Ishikawa (cell line): ENCODE results near the gene RHOV.
A peak's percentile ranks its signal among the peaks of the same experiment; 100 is the strongest.

Experiments
- CEBPB ChIP-seq: IDR thresholded peaks from 2 replicates; pipeline ENCODE4 v1.6.1; 2012
- CREB1 ChIP-seq: IDR thresholded peaks from 2 replicates; pipeline ENCODE4 v1.6.1; 2012; ENCODE audit warnings: low read depth
- EGR1 ChIP-seq: IDR thresholded peaks from 2 replicates; pipeline ENCODE4 v1.6.1; 2012
- EP300 ChIP-seq: IDR thresholded peaks from 2 replicates; pipeline ENCODE4 v1.6.1; 2012; ENCODE audit warnings: borderline replicate concordance
- FOXM1 ChIP-seq: IDR thresholded peaks from 2 replicates; pipeline ENCODE4 v1.6.1; 2012; ENCODE audit warnings: low read depth, borderline replicate concordance
- NFIC ChIP-seq: IDR thresholded peaks from 2 replicates; pipeline ENCODE4 v1.6.1; 2012
- RAD21 ChIP-seq: IDR thresholded peaks from 2 replicates; pipeline ENCODE4 v1.6.1; 2012; ENCODE audit warnings: low read depth
- TAF1 ChIP-seq: IDR thresholded peaks from 2 replicates; pipeline ENCODE4 v1.6.1; 2012; ENCODE audit warnings: low read depth, mild to moderate bottlenecking
- TCF12 ChIP-seq: IDR thresholded peaks from 2 replicates; pipeline ENCODE4 v1.6.1; 2012; ENCODE audit warnings: low read depth
- TEAD4 ChIP-seq: IDR thresholded peaks from 2 replicates; pipeline ENCODE4 v1.6.1; 2012
- YY1 ChIP-seq: IDR thresholded peaks from 2 replicates; pipeline ENCODE4 v1.6.1; 2012; ENCODE audit warnings: low read depth
- ZBTB7A ChIP-seq: IDR thresholded peaks from 2 replicates; pipeline ENCODE4 v1.6.1; 2012; ENCODE audit warnings: low read depth
- TF ChIP-seq, protein P1 (sequence below): IDR thresholded peaks from 2 replicates; pipeline ENCODE4 v1.6.1; 2012
- TF ChIP-seq, protein P2 (sequence below): IDR thresholded peaks from 2 replicates; pipeline ENCODE4 v1.6.1; 2012
- TF ChIP-seq, protein P3 (sequence below): IDR thresholded peaks from 2 replicates; pipeline ENCODE4 v1.6.1; 2012; ENCODE audit warnings: low read depth, mild to moderate bottlenecking

Gene RHOV

DNA sequence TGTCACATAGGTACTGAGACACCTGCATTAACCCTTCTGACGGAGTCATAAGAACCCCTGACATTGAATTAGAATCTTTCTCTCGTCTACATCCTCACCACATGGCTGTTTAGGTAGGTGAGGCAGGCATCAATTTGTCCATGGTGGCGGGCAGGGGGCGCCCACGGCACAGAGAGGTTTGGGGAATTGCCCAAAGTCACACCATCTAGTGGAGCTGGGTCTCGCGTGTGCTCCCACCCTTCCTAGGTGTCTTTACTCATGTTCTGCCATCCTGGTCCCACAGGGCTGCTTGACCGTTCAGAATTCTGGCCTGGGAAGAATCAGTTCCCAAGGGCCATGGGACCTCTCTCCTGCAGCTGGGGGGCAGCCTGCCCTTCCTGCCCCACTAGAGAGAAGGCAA lies 40.5 kb upstream of the RHOV start:
- TF ChIP-seq, protein P1, sequence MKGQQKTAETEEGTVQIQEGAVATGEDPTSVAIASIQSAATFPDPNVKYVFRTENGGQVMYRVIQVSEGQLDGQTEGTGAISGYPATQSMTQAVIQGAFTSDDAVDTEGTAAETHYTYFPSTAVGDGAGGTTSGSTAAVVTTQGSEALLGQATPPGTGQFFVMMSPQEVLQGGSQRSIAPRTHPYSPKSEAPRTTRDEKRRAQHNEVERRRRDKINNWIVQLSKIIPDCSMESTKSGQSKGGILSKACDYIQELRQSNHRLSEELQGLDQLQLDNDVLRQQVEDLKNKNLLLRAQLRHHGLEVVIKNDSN, result no peak
- TF ChIP-seq RAD21 (peak; percentile 21; the same call in 1 of the 2 replicates), ZBTB7A (no peak)

DNA sequence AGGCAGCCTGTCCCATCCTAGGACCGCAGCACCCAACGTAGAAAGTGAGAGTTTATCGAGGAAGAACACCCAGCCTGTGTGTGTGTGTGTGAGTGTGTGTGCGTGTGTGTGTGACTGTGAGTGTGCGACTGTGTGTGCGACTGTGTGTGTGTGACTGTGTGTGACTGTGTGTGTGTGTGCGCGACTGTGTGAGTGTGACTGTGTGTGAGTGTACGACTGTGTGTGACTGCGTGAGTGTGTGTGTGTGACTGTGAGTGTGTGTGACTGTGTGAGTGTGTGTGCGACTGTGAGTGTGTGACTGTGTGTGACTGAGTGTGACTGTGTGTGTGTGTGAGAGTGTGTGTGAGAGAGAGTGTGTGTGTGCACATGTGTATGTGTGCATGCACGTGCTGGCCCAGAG lies 40.0 kb upstream of the RHOV start:
- TF ChIP-seq TEAD4 (no peak), RAD21 (no peak)

DNA sequence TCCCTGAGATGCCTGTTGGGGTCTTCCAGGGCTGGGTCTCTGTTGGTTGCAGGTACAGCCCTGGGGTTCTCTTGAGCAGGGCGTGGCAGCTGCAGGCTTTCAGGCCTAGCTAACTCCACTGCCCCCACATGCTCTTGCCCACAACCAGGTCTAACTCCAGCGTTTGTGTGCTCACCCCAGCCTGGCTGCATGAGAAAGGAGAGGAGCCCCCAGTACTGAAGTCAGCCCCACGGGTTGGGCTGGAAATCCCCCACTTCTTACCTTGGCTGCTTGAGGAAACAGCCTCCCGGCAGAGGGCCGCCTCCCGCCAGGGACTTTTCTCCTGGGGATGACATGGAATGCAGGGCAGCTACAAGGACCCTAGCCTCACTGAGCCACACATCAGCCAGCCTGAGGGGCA lies 38.4 kb upstream of the RHOV start:
- TF ChIP-seq, protein P2, sequence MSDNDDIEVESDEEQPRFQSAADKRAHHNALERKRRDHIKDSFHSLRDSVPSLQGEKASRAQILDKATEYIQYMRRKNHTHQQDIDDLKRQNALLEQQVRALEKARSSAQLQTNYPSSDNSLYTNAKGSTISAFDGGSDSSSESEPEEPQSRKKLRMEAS, result no peak
- no peak for TF ChIP-seq TCF12
- no peak for TF ChIP-seq NFIC
- no peak for TF ChIP-seq CEBPB
- TF ChIP-seq EP300, result no peak
- TF ChIP-seq ZBTB7A, result no peak
- TF ChIP-seq FOXM1, result no peak
- TF ChIP-seq, protein P3, sequence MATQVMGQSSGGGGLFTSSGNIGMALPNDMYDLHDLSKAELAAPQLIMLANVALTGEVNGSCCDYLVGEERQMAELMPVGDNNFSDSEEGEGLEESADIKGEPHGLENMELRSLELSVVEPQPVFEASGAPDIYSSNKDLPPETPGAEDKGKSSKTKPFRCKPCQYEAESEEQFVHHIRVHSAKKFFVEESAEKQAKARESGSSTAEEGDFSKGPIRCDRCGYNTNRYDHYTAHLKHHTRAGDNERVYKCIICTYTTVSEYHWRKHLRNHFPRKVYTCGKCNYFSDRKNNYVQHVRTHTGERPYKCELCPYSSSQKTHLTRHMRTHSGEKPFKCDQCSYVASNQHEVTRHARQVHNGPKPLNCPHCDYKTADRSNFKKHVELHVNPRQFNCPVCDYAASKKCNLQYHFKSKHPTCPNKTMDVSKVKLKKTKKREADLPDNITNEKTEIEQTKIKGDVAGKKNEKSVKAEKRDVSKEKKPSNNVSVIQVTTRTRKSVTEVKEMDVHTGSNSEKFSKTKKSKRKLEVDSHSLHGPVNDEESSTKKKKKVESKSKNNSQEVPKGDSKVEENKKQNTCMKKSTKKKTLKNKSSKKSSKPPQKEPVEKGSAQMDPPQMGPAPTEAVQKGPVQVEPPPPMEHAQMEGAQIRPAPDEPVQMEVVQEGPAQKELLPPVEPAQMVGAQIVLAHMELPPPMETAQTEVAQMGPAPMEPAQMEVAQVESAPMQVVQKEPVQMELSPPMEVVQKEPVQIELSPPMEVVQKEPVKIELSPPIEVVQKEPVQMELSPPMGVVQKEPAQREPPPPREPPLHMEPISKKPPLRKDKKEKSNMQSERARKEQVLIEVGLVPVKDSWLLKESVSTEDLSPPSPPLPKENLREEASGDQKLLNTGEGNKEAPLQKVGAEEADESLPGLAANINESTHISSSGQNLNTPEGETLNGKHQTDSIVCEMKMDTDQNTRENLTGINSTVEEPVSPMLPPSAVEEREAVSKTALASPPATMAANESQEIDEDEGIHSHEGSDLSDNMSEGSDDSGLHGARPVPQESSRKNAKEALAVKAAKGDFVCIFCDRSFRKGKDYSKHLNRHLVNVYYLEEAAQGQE, result no peak
- TF ChIP-seq TAF1, result no peak
- no peak for TF ChIP-seq YY1
- no peak for TF ChIP-seq EGR1
- no peak for TF ChIP-seq CREB1
- TF ChIP-seq TEAD4, result no peak
- TF ChIP-seq, protein P1, result no peak
- no peak for TF ChIP-seq RAD21

DNA sequence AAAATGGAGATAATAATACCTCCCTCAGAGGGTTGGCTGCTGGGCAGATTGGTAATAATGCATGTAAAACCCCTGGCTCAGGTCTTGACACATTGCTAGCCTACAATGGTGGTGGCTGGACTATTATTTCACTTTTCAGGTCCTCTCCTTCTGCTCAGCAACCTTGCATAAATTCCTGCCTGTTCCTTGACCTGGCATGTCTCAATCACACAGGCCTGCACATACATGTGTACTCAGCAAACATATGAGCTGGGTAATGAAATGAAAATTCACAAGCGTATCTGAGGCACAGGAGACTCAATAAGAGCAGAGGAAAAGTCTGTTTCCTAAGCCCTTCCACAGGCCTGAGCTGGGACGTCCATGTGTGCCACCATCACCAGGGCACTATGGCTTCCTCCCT lies 37.7 kb upstream of the RHOV start:
- TF ChIP-seq, protein P1, result no peak
- TF ChIP-seq FOXM1, result no peak
- no peak for TF ChIP-seq TAF1
- TF ChIP-seq CEBPB, result no peak
- TF ChIP-seq NFIC, result no peak
- TF ChIP-seq EGR1, result no peak
- TF ChIP-seq EP300, result no peak
- no peak for TF ChIP-seq TEAD4
- no peak for TF ChIP-seq TCF12
- TF ChIP-seq YY1, result no peak
- TF ChIP-seq, protein P2, result no peak
- no peak for TF ChIP-seq RAD21

DNA sequence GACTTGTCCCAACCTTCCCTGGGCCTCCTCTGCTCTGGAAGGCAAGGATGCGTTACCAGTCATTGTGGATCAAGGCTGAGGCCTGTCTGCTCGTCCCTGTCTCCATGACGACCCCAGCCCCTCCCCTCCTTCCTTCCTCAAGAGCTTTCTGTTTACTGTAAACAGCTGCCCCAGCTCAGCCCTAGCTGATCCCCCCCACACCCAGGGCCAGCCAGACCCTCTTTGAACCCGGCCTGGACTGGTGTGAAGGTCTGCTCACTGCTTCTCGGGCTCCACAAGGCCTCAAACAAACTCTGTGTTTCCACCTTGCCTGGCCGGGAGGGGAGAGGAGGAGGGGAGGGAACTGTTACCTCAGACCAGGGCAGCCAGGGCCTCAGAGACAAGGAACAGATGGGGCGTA lies 37.1 kb upstream of the RHOV start:
- TF ChIP-seq CEBPB (no peak), FOXM1 (no peak), EP300 (no peak), TCF12 (no peak), NFIC (no peak), ZBTB7A (no peak), RAD21 (no peak), TEAD4 (no peak), YY1 (no peak), EGR1 (no peak), TAF1 (no peak), CREB1 (no peak)
- TF ChIP-seq, protein P1, result no peak
- TF ChIP-seq, protein P2, result no peak
- TF ChIP-seq, protein P3, result no peak
